K562 (cell line): ENCODE results near the gene GATB. TPM values are rescaled to one million over a fixed set of nuclear protein-coding genes. Genes with fewer than 3 reads are reported as not detected.

Experiments
- ATAC-seq: fragments of 200-7000 bp; cut with Tn5 transposase; 3 replicates; pipeline ENCODE4 v1.9.1; 2020; ENCODE audit warnings: moderate library complexity
- BruUV-seq: library from RNA; stranded (reverse); fragments of 400-500 nt; replicated peaks from 2 replicates; lab custom pipeline; 2021; lab: Mats Ljungman, UMichigan
- CTCF ChIA-PET: fragments of 300-600 bp; formaldehyde crosslinking; extraction: SDS; loops from one replicate; lab custom pipeline; 2021; ENCODE audit warnings: low intra/inter-chr PET ratio; lab: Yijun Ruan, JAX
- POLR2A ChIA-PET: fragments of 300-600, 350-650 bp; sonication (Branson Sonifier 250); formaldehyde crosslinking; extraction: SDS; loops from one replicate; lab custom pipeline; 2021; ENCODE audit warnings: antibody characterized with exemption, inconsistent platforms; lab: Yijun Ruan, JAX
- DNase-seq, 4 experiments: peaks; one replicate each; pipeline versions ENCODE4 v3.0.0 to v3.0.0-alpha.2; 2011 to 2018; ENCODE audit warnings: low spot score in 3 of 4, mixed read lengths in 3 of 4; ENCODE audit errors: extremely low read depth in 1 of 4
- FAIRE-seq: peaks from 2 replicates; lab custom pipeline; 2011; peaks lifted over from hg19 to GRCh38; lab: Jason Lieb, UNC
- H2AFZ ChIP-seq: 2 replicates; pipeline ENCODE4 v1.6.0; 2011; ENCODE audit warnings: low read depth, low read length, control low read depth, inconsistent platforms
- H3K27ac ChIP-seq: fragments of 200-600 bp; 3 replicates; pipeline ENCODE4 v1.8.0; 2011; ENCODE audit warnings: low read depth, mild to moderate bottlenecking, control low read depth, inconsistent platforms, low read length, moderate library complexity, mixed read lengths; ENCODE audit errors: extremely low read depth
- H3K27me3 ChIP-seq, 2 experiments: fragments of 300-600 bp in 1 of 2; 2 replicates in 1 of 2; 3 replicates in 1 of 2; pipeline versions ENCODE4 v1.6.0 to v1.8.0; 2011; ENCODE audit warnings: inconsistent platforms in 2 of 2, low read length in 2 of 2, mild to moderate bottlenecking in 1 of 2, mixed read lengths in 1 of 2, moderate library complexity in 1 of 2; ENCODE audit not compliant: control insufficient read depth in 2 of 2, insufficient read depth in 2 of 2
- H3K36me3 ChIP-seq: fragments of 300-600 bp; 3 replicates; pipeline ENCODE4 v1.8.0; 2011; ENCODE audit warnings: mild to moderate bottlenecking, low read length, inconsistent platforms; ENCODE audit not compliant: control insufficient read depth, insufficient read depth
- H3K4me1 ChIP-seq, 2 experiments: fragments of 200-600 bp in 1 of 2; replicated peaks in 1 of 2; 2 replicates in 1 of 2; 3 replicates in 1 of 2; pipeline versions ENCODE4 v1.5.1 to v1.8.0; 2011; ENCODE audit warnings: inconsistent platforms in 2 of 2, low read length in 2 of 2, mild to moderate bottlenecking in 1 of 2, mixed read lengths in 1 of 2, moderate library complexity in 1 of 2; ENCODE audit not compliant: control insufficient read depth in 2 of 2, insufficient read depth in 2 of 2
- H3K4me2 ChIP-seq: 2 replicates; pipeline ENCODE4 v1.6.1; 2011; ENCODE audit warnings: low read length, control low read depth, inconsistent platforms, mixed read lengths; ENCODE audit not compliant: insufficient read depth
- H3K4me3 ChIP-seq: fragments of 200-600 bp; sonication (generic), shearing (Covaris generic); 2 replicates; pipeline ENCODE4 v1.5.1; 2016; ENCODE audit warnings: control low read depth, inconsistent platforms
- H3K79me2 ChIP-seq: fragments of 200-600 bp; 3 replicates; pipeline ENCODE4 v1.8.0; 2011; ENCODE audit warnings: low read length, inconsistent platforms; ENCODE audit not compliant: control insufficient read depth, insufficient read depth
- H3K9ac ChIP-seq, 2 experiments: 2 replicates each; pipeline versions ENCODE4 v1.6.0 to v1.6.1; 2011; ENCODE audit warnings: low read depth in 2 of 2, low read length in 2 of 2, control low read depth in 1 of 2, inconsistent platforms in 1 of 2, mild to moderate bottlenecking in 1 of 2, mixed read lengths in 1 of 2; ENCODE audit not compliant: insufficient read depth in 1 of 2
- H3K9me1 ChIP-seq: one replicate; pipeline ENCODE4 v1.6.0; 2011; ENCODE audit warnings: inconsistent platforms, mild to moderate bottlenecking, low read length, moderate library complexity; ENCODE audit not compliant: control insufficient read depth, insufficient read depth
- H3K9me3 ChIP-seq: replicated peaks from 2 replicates; pipeline ENCODE4 v1.5.1; 2011; ENCODE audit warnings: low read depth, low read length, inconsistent platforms; ENCODE audit not compliant: control insufficient read depth, insufficient read depth
- H4K20me1 ChIP-seq: replicated peaks from 2 replicates; pipeline ENCODE4 v1.6.1; 2011; ENCODE audit warnings: low read length, inconsistent platforms, mixed read lengths; ENCODE audit not compliant: control insufficient read depth, insufficient read depth
- C11orf30 ChIP-seq: fragments of 450-650 bp; IDR thresholded peaks from 2 replicates; pipeline ENCODE4 v1.6.1; 2016; ENCODE audit warnings: low read depth, mild to moderate bottlenecking
- CBX1 ChIP-seq: sonication (generic); IDR thresholded peaks from 2 replicates; pipeline ENCODE4 v1.6.1; 2016; ENCODE audit warnings: antibody characterized with exemption, low read depth, mild to moderate bottlenecking
- CTBP1 ChIP-seq: fragments of 450-650 bp; IDR thresholded peaks from 2 replicates; pipeline ENCODE4 v1.6.1; 2016; ENCODE audit warnings: borderline replicate concordance
- CXXC5 ChIP-seq: fragments of 250-450 bp; sonication (Bioruptor Pico); IDR thresholded peaks from 2 replicates; pipeline ENCODE4 v1.8.0; 2022; ENCODE audit warnings: inconsistent platforms, mild to moderate bottlenecking, moderate library complexity
- GATAD2A ChIP-seq: fragments of 450-650 bp; IDR thresholded peaks from 2 replicates; pipeline ENCODE4 v1.6.1; 2017
- MAFG ChIP-seq: fragments of 450-650 bp; conservative IDR thresholded peaks from 2 replicates; pipeline ENCODE4 v1.6.1; 2016; ENCODE audit warnings: missing genetic modification characterization, missing compliant biosample characterization
- NFIC ChIP-seq: fragments of 450-650 bp; IDR thresholded peaks from 2 replicates; pipeline ENCODE4 v1.6.1; 2017; ENCODE audit warnings: mild to moderate bottlenecking, inconsistent platforms
- SIRT6 ChIP-seq: IDR thresholded peaks from one replicate; pipeline ENCODE4 v1.6.1; 2012; ENCODE audit warnings: low read depth, mild to moderate bottlenecking, control low read depth, inconsistent platforms, low read length, moderate library complexity
- SMAD2 ChIP-seq: fragments of 150-350 bp; IDR thresholded peaks from 2 replicates; pipeline ENCODE4 v1.6.1; 2014; ENCODE audit warnings: low read depth, mild to moderate bottlenecking, low read length
- ZBTB8A ChIP-seq: fragments of 450-650 bp; IDR thresholded peaks from 2 replicates; pipeline ENCODE4 v1.6.1; 2018; ENCODE audit warnings: mild to moderate bottlenecking, moderate library complexity; ENCODE audit not compliant: partially characterized antibody
- ZNF384 ChIP-seq: IDR thresholded peaks from 2 replicates; pipeline ENCODE4 v1.6.1; 2012; ENCODE audit warnings: low read depth, low read length, improper control_type of control experiment
- WGBS: fragments of 100-300 bp; shearing (Covaris generic); methylation state at CpG from one replicate; pipeline ENCODE4 v1.1.6; 2016; ENCODE audit warnings: low coverage, mixed read lengths; ENCODE audit not compliant: insufficient coverage; ENCODE audit errors: missing lambda C conversion rate; 5-methylcytosine and 5-hydroxymethylcytosine counted together
- in situ Hi-C: fragments of 300-500 bp; cut with MboI; formaldehyde crosslinking; loops from 4 replicates; pipeline ENCODE4 v1.15.0; 2018; ENCODE audit warnings: inconsistent platforms, mixed read lengths
- intact Hi-C: fragments of 100-400 bp; cut with micrococcal nuclease; formaldehyde crosslinking; loops from 2 replicates; pipeline ENCODE4 v1.14.2; 2022
- polyA plus RNA-seq, 8 experiments: library from polyadenylated mRNA; depleted of rRNA in 4 of 8; stranded (reverse) in 5 of 8; unstranded in 3 of 8; fragments of >200 nt; fragmentation: Nextera tagmentation in 2 of 8; fragmentation: Illumina TruSeq in 1 of 8; extraction: Ambion mirVana in 2 of 8; extraction: Trizol in 1 of 8; gene quantifications; 2 replicates each; pipeline versions ENCODE4 v1.2.1 to v1.2.3, GENCODE V29; 2011 to 2014; ENCODE audit warnings: inconsistent platforms in 1 of 8, missing spikeins in 1 of 8
- total RNA-seq, 7 experiments: library from RNA; depleted of rRNA in 6 of 7; stranded (reverse); fragments of >200 nt in 6 of 7; fragmentation: Illumina TruSeq in 2 of 7; extraction: Trizol in 2 of 7; gene quantifications; 2 replicates each; pipeline versions ENCODE4 v1.2.1 to v1.2.3, GENCODE V29; 2011 to 2021; ENCODE audit warnings: low replicate concordance in 1 of 7
- TF ChIP-seq, protein P1 (sequence below), 2 experiments: fragments of 450-650 bp in 1 of 2; sonication (generic) in 1 of 2; formaldehyde crosslinking in 1 of 2; IDR thresholded peaks in 1 of 2; conservative IDR thresholded peaks in 1 of 2; 2 replicates each; pipeline versions ENCODE4 v1.6.1 to v1.8.1; 2016 to 2023; ENCODE audit warnings: mild to moderate bottlenecking in 2 of 2, moderate library complexity in 2 of 2, inconsistent platforms in 1 of 2, missing genetic modification reagents in 1 of 2
- TF ChIP-seq, protein P2 (sequence below): sonication (generic); formaldehyde crosslinking; IDR thresholded peaks from 2 replicates; pipeline ENCODE4 v1.8.0; 2022; ENCODE audit warnings: missing genetic modification reagents, mild to moderate bottlenecking, borderline replicate concordance
- TF ChIP-seq, protein P3 (sequence below): sonication (generic); formaldehyde crosslinking; IDR thresholded peaks from 2 replicates; pipeline ENCODE4 v1.8.0; 2022; ENCODE audit warnings: mild to moderate bottlenecking, low read depth, missing genetic modification reagents
- TF ChIP-seq, protein P4 (sequence below): sonication (generic); formaldehyde crosslinking; IDR thresholded peaks from 2 replicates; pipeline ENCODE4 v1.8.1; 2023; ENCODE audit warnings: mild to moderate bottlenecking, missing genetic modification reagents, moderate library complexity

GATB gene
- total and polyA plus RNA-seq, 9 of the 15 experiments (the other 6 are each of a cell fraction or from before 2014, with no cell fraction given), result 15.3 to 31.8 (median 26.2) TPM

DNA sequence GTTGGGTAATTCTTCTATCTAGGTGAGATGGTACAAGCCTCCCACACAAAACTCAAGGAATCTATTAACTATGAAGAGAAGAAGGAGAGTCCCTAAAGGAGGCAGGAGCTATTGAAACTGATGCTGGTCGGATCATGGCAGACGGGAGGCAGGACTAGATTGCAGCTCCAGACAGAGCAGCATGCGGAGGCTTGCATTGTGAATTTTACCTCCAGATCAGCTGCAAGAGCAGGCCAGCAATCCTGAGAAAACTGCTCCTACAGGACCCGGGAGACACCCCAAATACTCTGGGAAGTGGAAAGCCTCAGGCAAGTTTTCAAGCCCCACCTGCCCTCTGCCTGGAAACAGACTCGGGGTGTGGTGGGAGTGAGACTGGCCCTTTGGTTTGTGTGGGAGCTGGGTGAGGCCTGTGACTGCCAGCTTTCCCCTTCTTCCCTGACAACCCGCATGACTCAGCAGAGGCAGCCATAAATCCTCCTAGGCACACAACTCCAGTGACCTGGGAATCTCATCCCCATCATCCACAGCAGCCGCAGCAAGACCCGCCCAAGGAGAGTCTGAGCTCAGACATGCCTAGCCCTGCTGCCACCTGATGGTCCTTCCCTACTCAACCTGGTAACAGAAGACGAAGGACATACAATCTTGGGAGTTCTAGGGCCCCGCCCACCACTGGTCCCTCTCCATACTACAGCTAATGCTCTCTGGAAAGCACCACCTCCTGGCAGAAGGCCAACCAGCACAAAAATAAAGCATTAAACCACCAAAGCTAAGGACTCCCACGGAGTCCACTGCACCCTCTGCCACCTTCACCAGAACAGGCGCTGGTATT lies 30.9 kb downstream of the GATB start (continued):
- TF ChIP-seq, protein P1, sequence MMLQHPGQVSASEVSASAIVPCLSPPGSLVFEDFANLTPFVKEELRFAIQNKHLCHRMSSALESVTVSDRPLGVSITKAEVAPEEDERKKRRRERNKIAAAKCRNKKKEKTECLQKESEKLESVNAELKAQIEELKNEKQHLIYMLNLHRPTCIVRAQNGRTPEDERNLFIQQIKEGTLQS (IDR thresholded peaks at IDR 0.05), result peak; percentile 11; the same call in 1 of the 2 replicates
- TF ChIP-seq, protein P1 (CRISPR knock-in tag; conservative IDR thresholded peaks at IDR 0.05), result no peak
- TF ChIP-seq C11orf30, result peak; percentile 72; the same call in 1 of the 2 replicates
- peak; percentile 69; the same call in 1 of the 2 replicates for TF ChIP-seq CTBP1
- peak; percentile 67 for TF ChIP-seq MAFG (tag)
- TF ChIP-seq NFIC, result peak; percentile 90

DNA sequence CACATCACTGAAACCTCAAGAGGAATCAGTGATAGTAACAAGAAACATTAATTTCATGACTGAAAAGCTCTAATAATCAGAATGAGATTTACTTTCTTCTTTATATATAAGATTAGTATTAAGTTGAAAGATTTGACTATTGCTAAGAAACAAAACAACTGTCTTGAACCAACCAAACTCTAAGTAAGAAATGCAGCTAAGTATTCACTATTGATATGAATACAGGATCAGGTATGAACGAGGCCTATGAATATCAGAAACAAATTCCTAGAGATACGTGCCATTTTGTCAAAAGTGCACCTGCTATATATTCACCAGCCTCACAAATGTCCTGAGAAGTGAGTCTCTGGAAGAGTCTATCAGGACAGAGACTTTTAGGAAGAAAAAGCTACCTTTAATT lies 32.1 kb downstream of the GATB start:
- Histone ChIP-seq H3K9ac (no peak overlapping the region), H3K4me3 (no peak overlapping the region), H4K20me1 (no peaks in the 10 kb centered on the region), H2AFZ (no peak overlapping the region), H3K27me3 (no peaks in the 10 kb centered on the region), H3K36me3 (no peaks in the 10 kb centered on the region), H3K9me1 (no peaks in the 10 kb centered on the region), H3K4me1 (peaks cover 9 to 10% of the 10 kb centered on the region in 2 experiments), H3K4me2 (no peak overlapping the region), H3K27ac (no peak overlapping the region), H3K9me3 (no peaks in the 10 kb centered on the region), H3K79me2 (no peaks in the 10 kb centered on the region)
- WGBS, result 46% methylated on average over 2 of the region's 2 CpGs
- DNase-seq (no peak), ATAC-seq (no peak), FAIRE-seq (no peak)
- BruUV-seq, result no TSS peak
- intact Hi-C loops, result no loop called here
- in situ Hi-C loops, result no loop called here
- CTCF ChIA-PET, result no interaction called here
- POLR2A ChIA-PET, result no interaction called here
- TF ChIP-seq ZNF384 (no peak), CXXC5 (no peak), ZBTB8A (no peak), GATAD2A (no peak), CBX1 (no peak), SIRT6 (no peak), SMAD2 (no peak)
- TF ChIP-seq, protein P2, sequence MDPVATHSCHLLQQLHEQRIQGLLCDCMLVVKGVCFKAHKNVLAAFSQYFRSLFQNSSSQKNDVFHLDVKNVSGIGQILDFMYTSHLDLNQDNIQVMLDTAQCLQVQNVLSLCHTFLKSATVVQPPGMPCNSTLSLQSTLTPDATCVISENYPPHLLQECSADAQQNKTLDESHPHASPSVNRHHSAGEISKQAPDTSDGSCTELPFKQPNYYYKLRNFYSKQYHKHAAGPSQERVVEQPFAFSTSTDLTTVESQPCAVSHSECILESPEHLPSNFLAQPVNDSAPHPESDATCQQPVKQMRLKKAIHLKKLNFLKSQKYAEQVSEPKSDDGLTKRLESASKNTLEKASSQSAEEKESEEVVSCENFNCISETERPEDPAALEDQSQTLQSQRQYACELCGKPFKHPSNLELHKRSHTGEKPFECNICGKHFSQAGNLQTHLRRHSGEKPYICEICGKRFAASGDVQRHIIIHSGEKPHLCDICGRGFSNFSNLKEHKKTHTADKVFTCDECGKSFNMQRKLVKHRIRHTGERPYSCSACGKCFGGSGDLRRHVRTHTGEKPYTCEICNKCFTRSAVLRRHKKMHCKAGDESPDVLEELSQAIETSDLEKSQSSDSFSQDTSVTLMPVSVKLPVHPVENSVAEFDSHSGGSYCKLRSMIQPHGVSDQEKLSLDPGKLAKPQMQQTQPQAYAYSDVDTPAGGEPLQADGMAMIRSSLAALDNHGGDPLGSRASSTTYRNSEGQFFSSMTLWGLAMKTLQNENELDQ (CRISPR knock-in tag), result no peak
- TF ChIP-seq, protein P3, sequence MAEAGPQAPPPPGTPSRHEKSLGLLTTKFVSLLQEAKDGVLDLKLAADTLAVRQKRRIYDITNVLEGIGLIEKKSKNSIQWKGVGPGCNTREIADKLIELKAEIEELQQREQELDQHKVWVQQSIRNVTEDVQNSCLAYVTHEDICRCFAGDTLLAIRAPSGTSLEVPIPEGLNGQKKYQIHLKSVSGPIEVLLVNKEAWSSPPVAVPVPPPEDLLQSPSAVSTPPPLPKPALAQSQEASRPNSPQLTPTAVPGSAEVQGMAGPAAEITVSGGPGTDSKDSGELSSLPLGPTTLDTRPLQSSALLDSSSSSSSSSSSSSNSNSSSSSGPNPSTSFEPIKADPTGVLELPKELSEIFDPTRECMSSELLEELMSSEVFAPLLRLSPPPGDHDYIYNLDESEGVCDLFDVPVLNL (CRISPR knock-in tag), result no peak
- TF ChIP-seq, protein P4, sequence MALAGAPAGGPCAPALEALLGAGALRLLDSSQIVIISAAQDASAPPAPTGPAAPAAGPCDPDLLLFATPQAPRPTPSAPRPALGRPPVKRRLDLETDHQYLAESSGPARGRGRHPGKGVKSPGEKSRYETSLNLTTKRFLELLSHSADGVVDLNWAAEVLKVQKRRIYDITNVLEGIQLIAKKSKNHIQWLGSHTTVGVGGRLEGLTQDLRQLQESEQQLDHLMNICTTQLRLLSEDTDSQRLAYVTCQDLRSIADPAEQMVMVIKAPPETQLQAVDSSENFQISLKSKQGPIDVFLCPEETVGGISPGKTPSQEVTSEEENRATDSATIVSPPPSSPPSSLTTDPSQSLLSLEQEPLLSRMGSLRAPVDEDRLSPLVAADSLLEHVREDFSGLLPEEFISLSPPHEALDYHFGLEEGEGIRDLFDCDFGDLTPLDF (CRISPR knock-in tag), result no peak
